Transverse colon (tissue), 3 donors: ENCODE data around the gene RBFOX2.

Experiments
- CTCF ChIP-seq, 5 experiments: fragments of 200-600 bp in 3 of 5; fragments of 450-650 bp in 2 of 5; sonication (generic) in 3 of 5; IDR thresholded peaks; 1 replicate in 2 of 5; 2 replicates in 3 of 5; pipeline ENCODE4 v1.5.1; 2016 to 2017; ENCODE audit warnings: antibody characterized with exemption in 5 of 5, inconsistent platforms in 3 of 5, mild to moderate bottlenecking in 2 of 5, moderate library complexity in 1 of 5
- EP300 ChIP-seq: sonication (generic); formaldehyde crosslinking; IDR thresholded peaks from one replicate; pipeline ENCODE4 v1.6.1; 2017; ENCODE audit warnings: antibody characterized with exemption, low read depth
- POLR2A ChIP-seq: fragments of 450-650 bp; IDR thresholded peaks from one replicate; pipeline ENCODE4 v1.6.1; 2016; ENCODE audit warnings: antibody characterized with exemption, mild to moderate bottlenecking, moderate library complexity

- TF ChIP-seq CTCF (IDR thresholded peaks at IDR 0.05) (no peak), POLR2A (no peak), EP300 (no peak)
Observed at GRCh38 chr22:36077271-36077670, 48.6 kb upstream of the RBFOX2 start.
